Medulla oblongata (tissue), 1 donor: ENCODE measurements around the gene CSF1R.
A peak's percentile ranks its signal among the peaks of the same experiment; 100 is the strongest.
"Not testable (repeated sequence)": the region's sequence is repeated elsewhere in the genome, so short reads cannot be mapped to it uniquely, and the experiment has no call there.

Source experiments
- DNase-seq: peaks from one replicate; pipeline ENCODE4 v3.0.0-alpha.2; 2015; ENCODE audit errors: extremely low spot score

Gene CSF1R

GRCh38 chr5:150103678-150104549 lies 17.6 kb upstream of the CSF1R start:
- DNase-seq: no peak

- no peak for DNase-seq
Observed at GRCh38 chr5:150101023-150101422, 14.7 kb upstream of the CSF1R start.

- DNase-seq: no peak
Observed at GRCh38 chr5:150097152-150097551, 10.8 kb upstream of the CSF1R start.

- DNase-seq: no peak
Observed at GRCh38 chr5:150092159-150092787, 5.9 kb upstream of the CSF1R start.

- no peak for DNase-seq
Observed at GRCh38 chr5:150085191-150085912, 1.0 kb downstream of the CSF1R start.

- DNase-seq: not testable (repeated sequence)
Observed at GRCh38 chr5:150084754-150085153, 1.6 kb downstream of the CSF1R start.

GRCh38 chr5:150082889-150083288 lies 3.5 kb downstream of the CSF1R start:
- DNase-seq: peak; percentile 53

GRCh38 chr5:150082374-150082773 lies 4.0 kb downstream of the CSF1R start:
- no peak for DNase-seq

- peak; percentile 85 for DNase-seq
Observed at GRCh38 chr5:150081541-150082283, 4.6 kb downstream of the CSF1R start.

- DNase-seq: no peak
Observed at GRCh38 chr5:150080696-150081435, 5.5 kb downstream of the CSF1R start.

GRCh38 chr5:150079909-150080461 lies 6.4 kb downstream of the CSF1R start:
- DNase-seq: no peak

GRCh38 chr5:150078802-150079689 lies 7.3 kb downstream of the CSF1R start:
- DNase-seq: no peak

- DNase-seq: no peak
Observed at GRCh38 chr5:150077996-150078801, 8.2 kb downstream of the CSF1R start.

- no peak for DNase-seq
Observed at GRCh38 chr5:150077060-150077459, 9.3 kb downstream of the CSF1R start.

- no peak for DNase-seq
Observed at GRCh38 chr5:150075806-150076205, 10.5 kb downstream of the CSF1R start.

GRCh38 chr5:150075233-150075632 lies 11.1 kb downstream of the CSF1R start:
- DNase-seq: no peak

- DNase-seq: no peak
Observed at GRCh38 chr5:150073677-150074076, 12.7 kb downstream of the CSF1R start.

GRCh38 chr5:150073086-150073625 lies 13.2 kb downstream of the CSF1R start:
- no peak for DNase-seq

- no peak for DNase-seq
Observed at GRCh38 chr5:150070821-150071220, 15.5 kb downstream of the CSF1R start.
